GM04503 (cell line): ENCODE data around the gene WDR48.
"Not testable (repeated sequence)": the region's sequence is repeated elsewhere in the genome, so short reads cannot be mapped to it uniquely, and the experiment has no call there.

ENCODE experiments used
- DNase-seq: peaks from one replicate; pipeline ENCODE4 v3.0.0-alpha.2; 2012; ENCODE audit warnings: low read depth

WDR48 gene

DNA sequence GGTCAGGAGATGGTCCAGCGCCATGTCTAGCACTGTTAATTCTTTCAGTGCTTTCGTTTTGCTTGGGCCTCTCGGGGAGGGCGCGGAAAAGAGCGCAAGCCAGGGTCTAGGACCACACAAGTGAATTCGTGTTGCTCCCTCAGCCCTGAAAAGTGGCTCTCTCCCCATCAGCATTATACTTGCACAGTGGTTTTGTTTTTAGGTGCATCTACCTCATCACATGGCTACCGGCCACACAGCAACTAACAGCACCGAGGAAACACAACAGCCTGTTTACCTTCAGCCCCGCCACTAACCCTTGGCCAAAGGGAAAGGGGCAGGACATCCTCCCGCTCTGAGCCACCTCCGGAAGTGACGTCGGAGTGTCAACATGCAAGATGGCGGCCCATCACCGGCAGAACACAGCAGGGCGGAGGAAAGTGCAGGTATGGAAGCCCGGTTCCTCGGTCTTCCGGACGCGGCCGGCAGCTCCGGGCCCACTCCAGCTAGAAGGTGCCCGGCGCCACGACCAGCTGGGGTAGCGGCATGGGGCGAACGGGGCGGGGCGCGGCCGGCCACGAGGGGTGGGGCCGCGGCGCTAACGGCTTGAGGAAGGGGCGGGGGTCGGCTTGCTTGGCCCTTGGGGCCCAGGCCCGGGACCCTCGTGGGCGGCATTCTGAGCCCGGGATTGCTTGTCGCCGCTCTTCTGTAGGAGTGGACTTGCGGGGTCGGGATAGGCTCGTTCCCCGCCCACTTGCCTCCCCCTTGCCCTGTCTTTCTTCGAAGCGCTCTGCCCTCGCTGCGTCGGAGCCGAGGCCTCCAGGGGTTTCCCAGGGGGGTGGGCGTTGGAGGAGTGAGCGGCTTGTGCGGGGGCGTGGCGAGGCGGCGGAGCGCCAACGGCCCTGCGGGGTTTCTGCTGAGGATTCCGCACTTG lies at the start of gene WDR48, which contains the start of gene SCN11A:
Gene WDR48, plus strand, starts transcription at position 368 of the 913 bp plus-strand sequence. Its CDS starts 10 bp downstream, at position 378.
Gene SCN11A, minus strand, starts transcription at position 296 of the 913 bp plus-strand sequence. CDS start 101,582 bp downstream, outside the sequence.
- peak; percentile 65 for DNase-seq

DNA sequence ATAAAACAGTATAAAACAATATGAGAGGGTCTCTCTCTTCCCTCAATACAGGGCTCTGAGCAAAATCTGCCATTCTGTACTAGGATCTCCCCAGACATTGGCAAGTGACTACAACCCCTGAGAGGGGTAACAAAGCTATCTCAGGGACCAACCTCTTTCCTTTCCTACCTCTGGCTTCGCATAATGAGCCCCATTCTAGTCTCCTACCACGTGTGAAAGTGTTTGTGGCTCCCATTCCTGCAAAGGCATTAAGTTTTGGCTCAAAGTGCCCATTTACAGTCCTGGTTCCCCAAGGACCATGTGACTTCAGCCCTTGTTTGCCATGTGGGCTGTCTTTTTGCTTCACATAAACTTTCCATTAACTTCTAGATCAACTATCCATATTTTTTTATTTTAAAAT lies 46.5 kb upstream of the WDR48 start:
- no peak for DNase-seq

DNA sequence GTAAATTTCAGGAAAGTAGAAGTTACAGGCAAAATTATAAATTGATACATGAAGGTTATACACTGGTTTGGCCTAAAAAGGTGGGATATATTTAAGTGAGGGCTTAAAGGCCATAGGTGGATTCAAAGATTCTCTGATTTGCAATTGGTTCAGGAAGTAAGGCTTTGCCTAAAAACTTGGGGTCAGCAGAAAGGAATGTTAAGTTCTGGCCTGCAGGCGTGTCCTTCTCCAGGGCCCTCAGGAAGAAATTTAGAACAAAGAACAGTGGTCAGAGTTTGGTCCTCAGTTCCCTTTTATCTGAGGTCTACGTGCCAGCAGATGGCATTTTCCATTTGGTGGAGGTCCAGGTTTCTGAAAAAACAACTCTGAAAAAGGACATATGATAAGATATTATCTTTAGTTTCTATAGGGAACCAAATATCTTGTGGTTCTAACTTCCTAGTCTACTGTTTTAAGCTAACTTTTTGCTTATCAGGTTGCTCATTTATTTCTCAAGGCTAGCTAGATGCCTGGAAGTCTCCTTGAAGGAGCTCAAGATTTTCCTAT lies 40.6 kb upstream of the WDR48 start:
- no peak for DNase-seq

DNA sequence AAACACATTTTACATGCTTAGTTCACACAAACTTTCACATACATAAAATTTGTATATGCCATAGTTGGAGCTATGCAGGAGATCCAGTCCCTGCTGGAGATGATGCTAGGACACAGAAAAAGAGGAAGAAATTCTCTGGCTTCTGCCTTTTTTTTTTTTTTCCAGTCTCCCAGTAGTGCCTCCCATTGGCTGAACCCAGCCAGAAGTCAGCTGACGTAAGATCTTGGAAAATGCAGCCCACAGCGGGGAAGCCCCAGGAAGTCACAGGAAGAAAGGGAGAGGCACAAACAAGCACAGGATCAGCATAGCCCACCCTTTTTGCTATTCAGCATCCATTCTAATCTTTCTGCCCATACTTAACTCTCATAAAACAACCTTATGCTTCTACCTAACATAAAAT lies 38.5 kb upstream of the WDR48 start:
- no peak for DNase-seq

DNA sequence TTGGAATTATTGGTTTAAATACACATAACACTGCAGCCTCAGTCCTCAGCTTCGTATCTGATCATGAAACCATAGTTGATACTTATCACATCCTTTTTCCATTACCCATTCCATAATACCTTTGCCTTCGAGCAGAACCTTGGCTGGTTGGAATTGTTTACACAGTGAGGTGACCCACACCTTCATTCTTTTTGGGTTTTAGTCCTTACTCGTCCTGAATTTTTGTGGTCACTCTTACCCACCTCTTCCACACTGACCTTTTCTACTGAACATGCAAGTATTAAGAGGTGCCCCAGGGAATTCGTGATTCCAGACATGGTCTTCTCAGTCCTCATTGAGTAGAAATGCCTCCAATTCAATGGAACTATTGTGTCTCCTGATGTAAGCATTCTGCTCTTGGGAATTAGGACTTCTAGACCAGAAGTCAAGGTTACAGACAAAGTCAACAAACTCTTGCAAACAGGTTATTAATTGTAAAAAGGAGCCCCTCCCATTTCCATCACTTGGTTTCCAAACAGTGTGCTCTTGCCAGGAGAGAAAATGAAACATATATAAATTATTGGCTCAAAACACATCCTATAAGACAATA lies 37.8 kb upstream of the WDR48 start:
- no peak for DNase-seq

DNA sequence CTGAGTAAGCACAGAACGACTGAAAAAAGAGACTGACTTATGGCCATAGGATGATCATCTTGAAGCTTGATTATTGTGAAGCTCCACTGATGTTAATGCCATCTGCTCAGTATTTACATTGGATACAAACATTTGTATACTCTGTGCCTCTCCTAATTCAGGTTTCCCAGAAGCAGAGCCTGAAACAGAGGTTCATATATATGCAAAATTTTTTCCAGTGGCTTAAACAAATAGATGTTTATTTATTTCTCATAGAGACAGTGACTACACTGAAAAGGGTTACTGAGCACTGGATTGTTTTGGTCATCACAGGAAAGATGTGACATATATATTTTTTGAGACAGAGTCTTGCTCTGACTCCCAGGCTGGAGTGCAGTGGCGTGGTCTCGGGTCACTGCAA lies 36.4 kb upstream of the WDR48 start:
- no peak for DNase-seq

DNA sequence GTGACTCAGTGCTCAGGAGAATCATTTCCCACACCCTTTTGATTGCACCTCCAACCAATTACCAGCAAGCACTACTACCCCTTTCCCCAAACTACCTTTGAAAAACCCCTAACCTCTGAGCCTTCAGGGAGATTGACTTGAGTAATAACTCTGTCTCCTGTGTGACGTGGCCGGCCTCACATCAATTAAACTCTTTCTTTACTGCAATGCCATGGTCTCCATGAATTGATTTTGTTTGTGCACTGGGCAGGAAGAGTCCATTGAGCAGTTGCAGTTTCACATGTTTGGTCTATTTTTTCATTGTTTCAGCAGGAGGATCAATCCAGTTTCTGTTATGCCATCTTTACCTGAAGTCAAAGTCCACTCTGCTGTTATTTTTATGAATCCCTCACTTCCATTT lies 32.5 kb upstream of the WDR48 start:
- no peak for DNase-seq

DNA sequence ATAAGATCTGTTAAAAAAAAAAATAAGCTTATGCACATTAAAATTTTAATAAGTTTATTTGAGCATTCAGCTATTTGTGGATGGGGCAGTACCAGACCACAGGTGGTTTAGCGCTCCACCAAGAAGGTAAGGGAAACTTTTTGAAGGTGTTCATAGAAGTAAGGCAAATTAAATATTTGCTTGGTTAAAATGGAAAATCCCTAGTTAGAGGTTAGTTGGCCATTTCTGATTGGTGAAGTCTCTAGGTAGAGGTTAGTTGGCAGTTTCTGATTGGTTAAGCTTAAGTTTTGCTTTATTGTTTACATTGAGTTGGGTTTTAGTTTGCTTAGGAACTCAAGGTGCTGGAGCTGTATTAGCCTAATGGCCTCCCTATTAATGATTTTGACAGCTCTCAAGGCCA lies 30.8 kb upstream of the WDR48 start:
- DNase-seq: no peak

DNA sequence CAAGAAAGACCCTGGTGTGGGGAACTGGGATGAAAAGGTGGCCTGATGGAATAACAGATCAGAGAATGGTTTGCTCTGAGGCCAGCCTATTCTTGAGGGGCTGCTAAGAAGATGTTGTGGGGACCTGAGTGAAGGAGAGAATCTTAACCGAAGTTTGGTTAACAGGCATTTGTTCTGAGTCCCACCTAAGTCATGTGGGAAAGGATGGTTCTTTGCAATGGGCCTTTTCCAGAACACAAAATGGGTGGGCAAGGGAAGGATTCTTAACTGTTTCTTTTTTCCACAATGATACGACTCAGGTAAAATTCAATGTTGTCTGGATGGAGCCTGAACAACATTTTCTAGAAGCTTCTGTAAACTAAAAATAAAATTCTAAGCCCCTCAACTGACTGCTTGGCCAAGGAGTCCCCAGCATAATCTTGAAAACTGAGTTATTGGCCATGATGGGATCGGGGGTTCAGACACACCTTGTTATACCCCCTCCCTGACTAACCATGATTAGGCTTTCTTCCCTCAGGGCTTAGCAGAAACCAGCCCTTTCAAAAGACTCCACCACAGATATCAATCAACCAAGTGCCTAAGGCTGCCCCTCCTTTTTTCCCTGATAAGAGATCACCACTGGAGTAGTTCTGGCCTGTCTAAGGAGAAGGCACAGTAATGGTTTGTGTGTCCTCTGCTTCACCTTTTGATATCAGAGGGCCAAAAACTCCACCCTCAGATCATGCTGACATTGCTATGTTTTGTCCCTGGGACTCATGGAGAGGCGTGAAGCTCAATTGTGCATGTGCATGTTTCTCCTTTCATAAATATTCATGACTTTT lies 30.1 kb upstream of the WDR48 start:
- DNase-seq: no peak

DNA sequence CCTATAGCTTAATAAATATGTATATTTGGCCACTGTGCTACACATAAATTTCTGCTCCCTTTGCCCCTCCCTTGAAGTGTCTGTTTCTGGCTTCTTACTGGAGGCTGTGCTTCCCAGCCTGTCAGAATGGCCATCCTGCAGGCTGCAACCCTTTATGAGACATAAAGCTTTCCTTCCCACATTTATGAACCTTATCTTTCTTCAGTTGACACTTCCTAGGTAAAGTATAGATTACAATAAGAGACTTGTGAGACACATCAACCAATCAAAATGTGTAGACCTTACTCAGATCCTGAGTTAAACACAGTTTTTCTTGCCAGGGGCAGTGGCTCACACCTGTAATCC lies 29.6 kb upstream of the WDR48 start:
- DNase-seq: no peak

DNA sequence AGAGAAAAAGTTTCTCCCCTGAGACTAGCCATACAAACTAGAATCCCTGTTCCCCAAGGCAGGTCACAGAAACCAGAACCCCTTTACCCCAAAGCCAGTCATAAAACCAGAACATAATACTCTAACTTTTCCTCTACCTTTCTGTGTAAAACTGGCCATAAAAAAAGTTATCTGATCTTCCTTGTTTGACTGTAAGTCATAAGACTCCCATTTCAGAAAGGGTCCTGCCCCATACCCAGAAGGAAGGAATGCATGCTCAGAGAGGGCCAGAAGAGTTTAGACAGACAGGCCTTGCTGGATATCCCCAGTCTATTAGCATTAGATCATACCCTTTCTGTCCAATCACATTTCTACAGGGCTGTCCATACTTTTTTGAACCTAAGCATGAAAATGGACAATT lies 27.3 kb upstream of the WDR48 start:
- DNase-seq: no peak

DNA sequence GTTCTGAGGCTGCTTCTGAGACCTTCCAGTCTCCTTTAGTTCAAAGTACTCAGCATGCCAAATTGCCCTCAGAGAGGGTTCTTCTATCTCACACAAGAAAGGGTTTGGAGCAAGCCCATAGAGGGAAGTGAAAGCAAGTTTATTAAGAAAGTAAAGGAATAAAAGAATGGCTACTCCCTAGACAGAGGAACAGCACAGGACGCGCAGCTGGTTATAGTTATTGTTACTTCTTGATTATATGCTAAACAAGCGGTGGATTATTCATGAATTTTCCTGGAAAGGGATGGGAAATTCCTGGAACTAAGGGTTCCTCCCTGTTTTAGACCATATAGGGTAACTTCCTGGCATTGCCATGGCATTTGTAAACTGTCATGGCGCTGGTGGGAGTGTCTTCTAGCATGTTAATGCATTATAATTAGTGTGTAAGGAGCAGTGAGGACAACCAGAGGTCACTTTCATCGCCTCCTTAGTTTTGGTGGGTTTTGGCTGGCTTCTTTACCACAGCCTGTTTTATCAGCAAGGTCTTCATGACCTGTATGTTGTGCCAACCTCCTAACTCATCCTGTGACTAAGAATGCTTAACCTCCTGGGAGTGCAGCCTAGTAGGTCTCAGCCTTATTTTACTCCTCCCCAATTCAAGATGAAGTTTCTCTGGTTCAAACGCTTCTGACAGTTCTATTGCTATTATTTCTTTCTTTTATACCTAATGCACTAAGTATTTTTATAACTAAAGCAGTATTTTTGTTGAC lies 26.4 kb upstream of the WDR48 start:
- DNase-seq: no peak

DNA sequence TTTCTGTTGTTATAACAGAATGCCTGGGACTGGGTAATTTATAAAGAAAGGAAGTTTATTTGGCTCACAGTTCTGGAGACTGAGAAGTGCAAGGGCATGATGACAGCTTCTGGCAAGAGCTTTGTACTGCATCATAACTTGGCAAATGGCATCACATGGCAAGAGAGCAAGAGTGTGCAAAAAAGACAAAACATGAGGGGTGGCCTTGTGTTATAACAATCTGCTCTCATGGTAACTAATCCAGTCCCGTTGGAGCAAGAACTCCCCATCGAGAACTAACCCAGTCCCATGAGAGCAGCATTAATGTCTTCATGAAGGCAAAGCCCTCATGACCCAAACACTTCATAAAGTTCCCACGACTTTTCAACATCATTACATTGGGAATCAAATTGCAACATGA lies 23.3 kb upstream of the WDR48 start:
- no peak for DNase-seq

DNA sequence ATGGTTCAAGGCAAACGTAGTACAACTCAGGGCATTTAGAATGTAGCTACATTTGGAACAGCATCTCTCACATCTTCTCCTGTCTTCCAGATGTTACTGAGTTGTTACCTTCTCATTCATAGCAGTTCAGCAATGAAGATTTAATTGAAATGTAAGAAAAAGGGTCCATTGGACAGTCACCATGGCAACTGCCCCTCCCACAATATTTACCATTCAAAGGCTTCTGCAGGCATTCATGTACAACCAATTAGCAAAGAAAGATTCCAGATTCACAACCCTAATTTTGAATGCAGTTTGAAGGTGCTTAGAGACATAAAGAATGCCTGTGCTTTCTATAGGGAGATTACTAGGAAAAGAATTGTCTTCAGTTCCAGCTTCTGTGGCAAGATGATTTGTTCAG lies 22.3 kb upstream of the WDR48 start:
- no peak for DNase-seq

DNA sequence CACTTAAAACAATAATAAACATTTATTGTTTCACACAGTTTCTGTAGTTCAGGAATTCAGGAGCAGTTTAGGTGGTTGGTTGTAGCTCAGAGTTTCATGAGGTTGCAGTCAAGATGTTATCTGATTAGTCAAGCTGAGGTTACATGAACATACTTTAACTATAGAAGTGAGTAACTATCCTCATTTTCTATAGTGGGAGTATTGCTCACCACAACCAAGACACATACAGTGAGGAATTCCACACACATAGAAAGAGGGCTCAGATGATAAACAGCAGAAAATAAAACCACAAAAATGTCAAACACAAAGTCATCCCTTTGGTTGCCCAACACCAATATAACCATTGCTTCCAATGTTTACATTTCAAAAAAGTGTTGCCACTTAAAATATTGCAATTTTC lies 13.7 kb upstream of the WDR48 start:
- DNase-seq: peak; percentile 81

DNA sequence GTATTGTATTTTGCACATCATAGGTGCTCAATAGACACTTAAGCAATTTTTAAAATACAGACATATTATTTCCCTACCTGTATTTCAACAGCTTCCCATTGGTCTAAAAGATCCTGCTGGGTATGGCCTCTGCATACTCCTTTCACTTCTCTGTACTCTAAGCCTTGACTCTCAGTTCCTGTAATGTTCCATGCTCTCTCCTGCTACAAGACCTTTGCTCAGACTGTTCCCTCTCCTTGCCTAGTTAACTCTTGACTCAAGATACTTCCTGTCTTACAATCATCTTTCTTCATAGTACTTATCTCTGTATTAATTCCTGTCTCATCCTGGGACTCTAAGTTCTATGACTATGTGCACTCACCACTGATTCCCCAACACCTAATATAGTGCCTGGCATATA lies 1.8 kb upstream of the WDR48 start:
- no peak for DNase-seq

DNA sequence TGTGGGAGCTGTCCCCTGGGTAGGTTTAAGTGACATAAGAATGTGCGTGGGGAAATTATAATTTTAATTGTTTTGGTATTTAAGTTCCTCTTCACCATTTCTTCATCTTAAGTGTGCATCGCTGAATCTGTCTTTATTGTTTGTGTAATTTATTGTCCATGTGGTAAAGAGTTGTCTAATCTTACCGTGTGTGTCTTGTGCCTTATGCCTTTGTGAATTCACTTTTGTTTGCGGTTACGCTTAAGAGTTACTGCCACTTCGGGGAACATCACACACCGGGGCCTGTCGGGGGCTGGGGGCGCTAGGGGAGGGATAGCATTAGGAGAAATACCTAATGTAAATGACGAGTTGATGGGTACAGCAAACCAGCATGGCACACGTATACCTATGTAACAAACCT lies 767 bp downstream of the WDR48 start:
- no peak for DNase-seq

DNA sequence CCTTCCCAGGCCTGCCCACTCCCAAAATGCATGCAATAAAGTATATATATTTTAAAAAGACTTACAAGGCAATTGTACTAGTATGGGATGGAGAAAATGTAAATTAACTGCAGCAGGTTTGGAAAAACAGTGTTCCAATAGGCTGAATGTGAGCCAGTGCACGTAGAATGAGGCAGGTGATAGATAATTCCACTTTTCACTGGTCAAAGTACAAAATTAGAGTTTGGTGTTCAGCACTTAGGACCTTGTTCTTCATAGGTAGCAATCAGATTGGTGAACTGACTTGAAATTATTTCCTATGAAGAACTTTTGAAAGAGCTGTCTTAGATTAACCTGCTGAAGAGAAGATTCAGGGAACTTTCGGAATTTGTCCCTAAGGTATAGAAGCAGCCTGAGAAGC lies 1.9 kb downstream of the WDR48 start:
- DNase-seq: no peak

DNA sequence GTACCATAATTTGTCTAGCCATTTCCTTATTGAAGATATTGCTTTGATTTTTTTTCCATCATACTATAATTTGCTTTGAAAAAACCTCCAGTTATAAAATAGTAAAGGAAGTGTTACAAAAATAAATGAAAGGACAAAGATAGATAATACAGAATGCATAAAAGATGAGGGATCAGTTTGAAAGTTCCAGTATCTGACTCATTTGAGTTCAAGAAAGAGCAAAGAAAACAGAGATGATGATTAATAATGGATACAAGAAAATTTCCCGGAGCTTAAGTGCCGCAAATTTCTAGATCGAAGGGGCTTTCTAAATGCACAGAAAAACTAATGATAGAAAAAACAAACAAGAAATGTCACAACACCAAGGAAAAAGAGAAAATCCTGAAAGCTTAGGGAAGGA lies 4.3 kb downstream of the WDR48 start:
- no peak for DNase-seq

DNA sequence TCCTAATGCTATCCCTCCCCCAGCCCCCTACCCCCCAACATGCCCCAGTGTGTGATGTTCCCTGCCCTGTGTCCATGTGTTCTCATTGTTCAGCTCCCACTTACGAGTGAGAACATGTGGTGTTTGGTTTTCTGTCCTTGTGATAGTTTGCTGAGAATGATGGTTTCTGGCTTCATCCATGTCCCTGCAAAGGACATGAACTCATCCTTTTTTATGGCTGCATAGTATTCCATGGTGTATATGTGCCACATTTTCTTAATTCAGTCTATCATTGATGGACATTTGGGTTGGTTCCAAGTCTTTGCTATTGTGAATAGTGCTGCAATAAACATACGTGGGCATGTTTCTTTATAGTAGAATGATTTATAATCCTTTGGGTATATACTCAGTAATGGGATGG lies 9.4 kb downstream of the WDR48 start:
- DNase-seq: not testable (repeated sequence)

DNA sequence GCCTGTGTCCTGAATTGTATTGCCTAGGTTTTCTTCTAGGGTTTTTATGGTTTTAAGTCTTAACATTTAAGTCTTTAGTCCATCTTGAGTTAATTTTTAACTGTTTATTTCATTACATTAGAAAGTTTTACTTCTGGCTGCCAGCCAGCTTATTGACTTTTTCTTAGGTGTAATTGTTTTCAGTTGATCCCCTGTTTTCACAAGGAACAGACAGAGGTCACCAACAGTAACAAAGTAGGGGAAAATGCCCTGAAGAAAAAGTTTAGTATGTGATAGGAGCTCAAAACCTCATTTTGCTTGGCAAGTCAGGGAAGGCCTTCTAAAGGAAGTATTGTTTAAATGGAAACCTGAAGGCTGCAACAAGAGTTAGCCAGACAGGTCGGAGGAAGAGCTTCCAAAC lies 10.4 kb downstream of the WDR48 start:
- no peak for DNase-seq

DNA sequence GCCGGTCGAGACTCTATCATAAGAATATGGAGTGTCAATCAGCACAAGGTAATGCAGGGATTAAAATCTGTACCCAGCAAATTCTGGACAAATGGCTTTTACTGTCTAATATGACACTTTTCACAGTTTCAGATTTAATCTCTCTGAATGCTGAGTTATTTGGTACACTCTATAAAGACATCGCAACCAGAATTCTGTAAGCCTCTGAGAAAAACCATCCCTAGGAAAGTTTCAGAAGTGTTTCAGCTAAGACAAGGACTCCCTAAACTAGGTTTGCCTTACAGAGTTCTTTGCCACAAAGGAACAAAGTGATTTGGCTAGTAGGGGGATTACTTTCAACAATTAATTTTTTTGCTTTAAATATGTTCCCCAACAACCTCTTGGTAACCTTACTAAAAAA lies 11.3 kb downstream of the WDR48 start:
- DNase-seq: no peak
